Effector memory CD4-positive, alpha-beta T cell (primary cell): ENCODE measurements around the gene ZNF823.

Experiments
- DNase-seq, 3 donors: peaks; one replicate each; pipeline ENCODE4 v3.0.0-alpha.2; 2020
- H3K27ac ChIP-seq: 2 replicates; pipeline ENCODE4 v1.7.0; 2013; ENCODE audit warnings: mild to moderate bottlenecking, low read length, moderate library complexity; ENCODE audit not compliant: insufficient read depth, poor library complexity, severe bottlenecking
- H3K27me3 ChIP-seq: replicated peaks from 2 replicates; pipeline ENCODE4 v1.7.0; 2013; ENCODE audit warnings: mild to moderate bottlenecking, low read length; ENCODE audit not compliant: insufficient read depth, control insufficient read depth, poor library complexity, severe bottlenecking
- H3K36me3 ChIP-seq: 2 replicates; pipeline ENCODE4 v1.7.0; 2013; ENCODE audit warnings: mild to moderate bottlenecking, low read length, moderate library complexity; ENCODE audit not compliant: control insufficient read depth, insufficient read depth
- H3K4me1 ChIP-seq: 2 replicates; pipeline ENCODE4 v1.7.0; 2013; ENCODE audit warnings: low read length, mild to moderate bottlenecking; ENCODE audit not compliant: control insufficient read depth, insufficient read depth, poor library complexity, severe bottlenecking
- H3K4me3 ChIP-seq: 2 replicates; pipeline ENCODE4 v1.7.0; 2013; ENCODE audit warnings: low read length, low read depth, mild to moderate bottlenecking; ENCODE audit not compliant: insufficient read depth, poor library complexity, severe bottlenecking
- H3K9me3 ChIP-seq: 2 replicates; pipeline ENCODE4 v1.7.0; 2013; ENCODE audit warnings: mild to moderate bottlenecking, low read length, moderate library complexity; ENCODE audit not compliant: control insufficient read depth

Gene ZNF823

GRCh38 chr19:11745869-11746268 is 7.1 kb upstream of the ZNF823 start:
- H3K27me3 ChIP-seq = no peaks in the 10 kb centered on the region
- no peaks in the 10 kb centered on the region for H3K4me1 ChIP-seq
- no peaks in the 10 kb centered on the region for H3K36me3 ChIP-seq
- H3K27ac ChIP-seq = no peak overlapping the region
- no peaks in the 10 kb centered on the region for H3K9me3 ChIP-seq
- no peak for DNase-seq
- no peak overlapping the region for H3K4me3 ChIP-seq

GRCh38 chr19:11737964-11738745 is 591 bp downstream of the ZNF823 start:
- Histone ChIP-seq H3K4me3 (peak overlapping the region; percentile 94), H3K4me1 (peaks cover 16% of the 10 kb centered on the region), H3K9me3 (no peaks in the 10 kb centered on the region), H3K27me3 (no peaks in the 10 kb centered on the region), H3K36me3 (no peaks in the 10 kb centered on the region), H3K27ac (peak overlapping the region; percentile 50)
- DNase-seq = peak in 2 of 3 donors; percentile 2

GRCh38 chr19:11736696-11737095 is 2.0 kb downstream of the ZNF823 start:
- Histone ChIP-seq H3K27me3 (no peaks in the 10 kb centered on the region), H3K36me3 (no peaks in the 10 kb centered on the region), H3K4me1 (peaks cover 16% of the 10 kb centered on the region), H3K4me3 (no peak overlapping the region), H3K27ac (no peak overlapping the region), H3K9me3 (no peaks in the 10 kb centered on the region)
- DNase-seq = no peak

GRCh38 chr19:11735375-11735774 is 3.4 kb downstream of the ZNF823 start:
- Histone ChIP-seq H3K36me3 (no peaks in the 10 kb centered on the region), H3K4me1 (peaks cover 16% of the 10 kb centered on the region), H3K4me3 (no peak overlapping the region), H3K9me3 (no peaks in the 10 kb centered on the region), H3K27me3 (no peaks in the 10 kb centered on the region), H3K27ac (no peak overlapping the region)
- DNase-seq = no peak

GRCh38 chr19:11729586-11729985 is 9.2 kb downstream of the ZNF823 start:
- Histone ChIP-seq H3K36me3 (peaks cover 9% of the 10 kb centered on the region), H3K9me3 (no peaks in the 10 kb centered on the region), H3K4me3 (no peak overlapping the region), H3K27me3 (no peaks in the 10 kb centered on the region), H3K4me1 (no peaks in the 10 kb centered on the region), H3K27ac (no peak overlapping the region)
- no peak for DNase-seq

- H3K27ac ChIP-seq = no peak overlapping the region
- H3K4me1 ChIP-seq = no peaks in the 10 kb centered on the region
- no peaks in the 10 kb centered on the region for H3K27me3 ChIP-seq
- H3K36me3 ChIP-seq = peaks cover 20% of the 10 kb centered on the region
- H3K4me3 ChIP-seq = no peak overlapping the region
- no peak for DNase-seq
- peaks cover 7% of the 10 kb centered on the region for H3K9me3 ChIP-seq
These were observed 16.3 kb downstream of the ZNF823 start for GRCh38 chr19:11722414-11722813.

- no peaks in the 10 kb centered on the region for H3K4me1 ChIP-seq
- peaks cover 20% of the 10 kb centered on the region for H3K36me3 ChIP-seq
- peaks cover 7% of the 10 kb centered on the region for H3K9me3 ChIP-seq
- H3K27ac ChIP-seq = no peak overlapping the region
- no peaks in the 10 kb centered on the region for H3K27me3 ChIP-seq
- DNase-seq = no peak
- no peak overlapping the region for H3K4me3 ChIP-seq
These were observed 17.1 kb downstream of the ZNF823 start for GRCh38 chr19:11721681-11722080.

- H3K36me3 ChIP-seq = no peaks in the 10 kb centered on the region
- no peaks in the 10 kb centered on the region for H3K4me1 ChIP-seq
- H3K4me3 ChIP-seq = no peak overlapping the region
- H3K9me3 ChIP-seq = no peaks in the 10 kb centered on the region
- H3K27me3 ChIP-seq = no peaks in the 10 kb centered on the region
- H3K27ac ChIP-seq = no peak overlapping the region
- no peak for DNase-seq
These were observed 28.4 kb downstream of the ZNF823 start for GRCh38 chr19:11710313-11710712.

- Histone ChIP-seq H3K27me3 (no peaks in the 10 kb centered on the region), H3K36me3 (no peaks in the 10 kb centered on the region), H3K4me1 (no peaks in the 10 kb centered on the region), H3K4me3 (no peak overlapping the region), H3K27ac (no peak overlapping the region), H3K9me3 (no peaks in the 10 kb centered on the region)
- no peak for DNase-seq
These were observed 30.3 kb downstream of the ZNF823 start for GRCh38 chr19:11708457-11708856.

GRCh38 chr19:11705474-11705873 is 33.3 kb downstream of the ZNF823 start:
- Histone ChIP-seq H3K4me1 (no peaks in the 10 kb centered on the region), H3K9me3 (no peaks in the 10 kb centered on the region), H3K4me3 (no peak overlapping the region), H3K27me3 (no peaks in the 10 kb centered on the region), H3K27ac (no peak overlapping the region), H3K36me3 (no peaks in the 10 kb centered on the region)
- DNase-seq = no peak
